ENCODE measurements around the gene PRUNE2.
"Not testable (repeated sequence)": the region's sequence is repeated elsewhere in the genome, so short reads cannot be mapped to it uniquely, and the experiment has no call there.

Gene PRUNE2

DNA sequence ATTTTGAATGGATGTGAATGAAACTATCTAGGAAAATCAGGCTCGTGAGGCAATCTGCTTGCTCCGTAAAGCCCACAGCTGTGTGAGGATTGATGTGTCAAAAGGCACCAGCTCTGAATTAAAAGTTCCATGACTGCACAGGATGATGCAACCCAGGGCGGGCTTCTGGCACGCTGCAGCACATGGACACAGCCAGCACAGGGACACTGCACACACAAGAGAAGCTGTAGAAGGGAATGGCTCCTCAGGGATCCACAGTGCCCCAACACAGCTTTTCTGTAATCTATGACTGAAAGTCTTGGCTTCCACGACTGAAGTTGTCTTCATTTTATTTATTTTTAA is 295.9 kb downstream of the PRUNE2 start:
- Mint-ChIP-seq H3K27ac (no peak overlapping the region), H3K9me3 (no peaks in the 10 kb centered on the region)

GRCh38 chr9:76609285-76610010 is 296.5 kb downstream of the PRUNE2 start:
- H3K4me1 Mint-ChIP-seq (ENCODE audit: low read depth), result peaks cover 16% of the 10 kb centered on the region
- H3K9me3 Mint-ChIP-seq, result no peaks in the 10 kb centered on the region
- H3K27me3 Mint-ChIP-seq, result peaks cover 24% of the 10 kb centered on the region
- no peak overlapping the region for H3K27ac Mint-ChIP-seq
- H3K4me3 Mint-ChIP-seq, result no peak overlapping the region
- H3K36me3 Mint-ChIP-seq (ENCODE audit: low read depth), result no peaks in the 10 kb centered on the region

More for the DNA sequence above, 295.9 kb downstream of the PRUNE2 start:
- Mint-ChIP-seq H3K36me3 (ENCODE audit: low read depth) (no peaks in the 10 kb centered on the region), H3K4me3 (no peak overlapping the region), H3K27me3 (peaks cover 29% of the 10 kb centered on the region), H3K4me1 (ENCODE audit: low read depth) (peaks cover 21% of the 10 kb centered on the region)

- Mint-ChIP-seq H3K4me1 (ENCODE audit: low read depth) (peaks cover 16% of the 10 kb centered on the region), H3K9me3 (no peaks in the 10 kb centered on the region), H3K27me3 (peaks cover 22% of the 10 kb centered on the region), H3K4me3 (no peak overlapping the region), H3K36me3 (ENCODE audit: low read depth) (no peaks in the 10 kb centered on the region), H3K27ac (no peak overlapping the region)
Measured at GRCh38 chr9:76608575-76609273, 297.2 kb downstream of the PRUNE2 start.

DNA sequence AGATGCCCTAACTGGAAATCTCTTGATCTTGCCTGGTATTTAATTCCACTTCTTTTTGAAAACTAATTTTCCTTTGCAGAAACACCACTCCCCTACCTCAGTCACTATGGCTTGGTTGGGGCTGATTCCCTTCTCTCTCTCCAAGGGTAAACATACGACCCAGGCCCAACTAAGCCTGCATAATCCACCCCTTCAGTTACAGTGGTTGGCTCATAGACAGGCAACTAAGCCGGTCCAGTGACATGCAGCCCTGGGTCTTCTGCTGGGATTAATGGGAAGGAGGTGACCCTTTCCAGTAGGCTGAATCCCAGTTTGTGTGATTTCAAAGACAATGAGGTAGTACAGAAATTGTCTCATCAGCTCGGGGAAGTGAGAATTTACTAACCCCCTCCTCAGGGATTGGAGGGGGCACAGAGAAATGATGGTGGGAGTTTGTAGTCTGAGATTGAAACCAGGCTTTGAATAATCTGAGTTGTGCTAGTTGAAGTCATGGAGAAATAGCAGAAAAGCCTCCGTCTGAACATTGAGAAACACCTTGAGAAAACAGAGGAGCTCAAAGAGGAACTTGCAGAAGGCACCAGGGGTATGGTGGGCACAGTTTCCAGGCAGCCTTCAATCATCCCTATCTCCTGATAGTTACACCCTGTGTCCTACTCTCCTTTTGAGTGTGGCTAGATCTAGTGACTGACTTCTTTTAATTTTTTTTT is 298.0 kb downstream of the PRUNE2 start:
- no peaks in the 10 kb centered on the region for H3K36me3 Mint-ChIP-seq (ENCODE audit: low read depth)
- peaks cover 16% of the 10 kb centered on the region for H3K4me1 Mint-ChIP-seq (ENCODE audit: low read depth)
- no peaks in the 10 kb centered on the region for H3K9me3 Mint-ChIP-seq
- H3K27me3 Mint-ChIP-seq, result peaks cover 22% of the 10 kb centered on the region
- H3K27ac Mint-ChIP-seq, result no peak overlapping the region
- H3K4me3 Mint-ChIP-seq, result no peak overlapping the region

- Mint-ChIP-seq H3K4me1 (ENCODE audit: low read depth) (peaks cover 18% of the 10 kb centered on the region), H3K9me3 (no peaks in the 10 kb centered on the region), H3K36me3 (ENCODE audit: low read depth) (no peaks in the 10 kb centered on the region), H3K4me3 (no peak overlapping the region), H3K27me3 (peaks cover 13% of the 10 kb centered on the region), H3K27ac (no peak overlapping the region)
Measured at GRCh38 chr9:76605321-76605900, 300.5 kb downstream of the PRUNE2 start.

GRCh38 chr9:76603931-76604570 is 301.9 kb downstream of the PRUNE2 start:
- H3K4me3 Mint-ChIP-seq, result no peak overlapping the region
- H3K4me1 Mint-ChIP-seq (ENCODE audit: low read depth), result peaks cover 18% of the 10 kb centered on the region
- no peaks in the 10 kb centered on the region for H3K9me3 Mint-ChIP-seq
- H3K27ac Mint-ChIP-seq, result peak overlapping the region; percentile 79
- H3K27me3 Mint-ChIP-seq, result peaks cover 15% of the 10 kb centered on the region
- H3K36me3 Mint-ChIP-seq (ENCODE audit: low read depth), result no peaks in the 10 kb centered on the region

- Mint-ChIP-seq H3K4me3 (no peak overlapping the region), H3K4me1 (ENCODE audit: low read depth) (peaks cover 18% of the 10 kb centered on the region), H3K9me3 (no peaks in the 10 kb centered on the region), H3K36me3 (ENCODE audit: low read depth) (no peaks in the 10 kb centered on the region), H3K27ac (peak overlapping the region; percentile 79), H3K27me3 (peaks cover 14% of the 10 kb centered on the region)
Measured at GRCh38 chr9:76603448-76603895, 302.4 kb downstream of the PRUNE2 start.

DNA sequence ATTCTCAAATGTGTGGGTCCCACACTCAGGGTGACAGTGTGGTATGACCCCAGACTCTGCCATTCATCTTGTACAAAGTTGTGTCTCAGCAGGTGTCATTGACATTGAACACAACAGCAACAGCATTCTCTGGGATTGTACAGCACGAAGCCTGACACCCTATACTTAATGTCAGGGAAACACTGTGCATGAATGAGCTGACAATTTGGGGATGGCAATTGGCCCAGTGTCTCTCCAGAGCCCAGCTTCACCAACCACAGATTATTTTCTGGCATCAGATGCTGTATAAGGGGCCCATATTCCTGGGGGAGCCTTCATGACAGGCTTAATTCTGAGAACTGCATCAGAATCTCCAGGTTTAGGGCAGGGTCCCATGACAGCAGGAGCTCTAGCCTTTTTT is 303.7 kb downstream of the PRUNE2 start:
- Mint-ChIP-seq H3K27me3 (peaks cover 10% of the 10 kb centered on the region), H3K27ac (no peak overlapping the region), H3K36me3 (ENCODE audit: low read depth) (no peaks in the 10 kb centered on the region)

GRCh38 chr9:76600007-76600615 is 305.8 kb downstream of the PRUNE2 start:
- H3K4me3 Mint-ChIP-seq, result no peak overlapping the region
- H3K4me1 Mint-ChIP-seq (ENCODE audit: low read depth), result peaks cover 22% of the 10 kb centered on the region
- no peaks in the 10 kb centered on the region for H3K9me3 Mint-ChIP-seq
- H3K36me3 Mint-ChIP-seq (ENCODE audit: low read depth), result no peaks in the 10 kb centered on the region
- H3K27ac Mint-ChIP-seq, result no peak overlapping the region
- H3K27me3 Mint-ChIP-seq, result peaks cover 7% of the 10 kb centered on the region

More for the DNA sequence above, 303.7 kb downstream of the PRUNE2 start:
- Mint-ChIP-seq H3K9me3 (no peaks in the 10 kb centered on the region), H3K4me1 (ENCODE audit: low read depth) (peaks cover 18% of the 10 kb centered on the region), H3K4me3 (no peak overlapping the region)

DNA sequence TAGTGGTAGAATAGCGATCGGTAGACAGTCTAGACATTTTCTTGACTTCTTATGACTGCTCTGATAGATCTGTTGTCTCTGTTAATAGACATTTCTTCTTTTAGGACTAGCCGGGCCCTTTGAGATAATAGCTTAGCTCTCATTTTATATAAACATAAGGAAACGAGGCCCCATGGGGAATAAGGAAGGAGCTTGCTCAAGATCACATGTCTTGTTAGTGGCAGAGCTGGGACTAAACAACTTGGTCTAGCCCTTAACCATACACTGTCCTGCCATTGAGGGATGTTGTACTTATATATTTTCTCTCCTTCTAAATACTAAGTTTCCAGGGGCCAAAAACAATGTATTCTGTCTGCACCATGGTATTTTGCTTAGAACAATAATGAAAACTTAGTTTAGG is 306.9 kb downstream of the PRUNE2 start:
- Mint-ChIP-seq H3K27me3 (peaks cover 12% of the 10 kb centered on the region), H3K27ac (no peak overlapping the region), H3K9me3 (no peaks in the 10 kb centered on the region), H3K4me1 (ENCODE audit: low read depth) (peaks cover 18% of the 10 kb centered on the region), H3K4me3 (no peak overlapping the region), H3K36me3 (ENCODE audit: low read depth) (no peaks in the 10 kb centered on the region)

GRCh38 chr9:76595645-76596044 is 310.3 kb downstream of the PRUNE2 start:
- peaks cover 12% of the 10 kb centered on the region for H3K4me1 Mint-ChIP-seq (ENCODE audit: low read depth)
- H3K27me3 Mint-ChIP-seq, result peaks cover 12% of the 10 kb centered on the region
- no peak overlapping the region for H3K27ac Mint-ChIP-seq
- H3K9me3 Mint-ChIP-seq, result no peaks in the 10 kb centered on the region
- no peaks in the 10 kb centered on the region for H3K36me3 Mint-ChIP-seq (ENCODE audit: low read depth)
- no peak overlapping the region for H3K4me3 Mint-ChIP-seq

- peaks cover 12% of the 10 kb centered on the region for H3K4me1 Mint-ChIP-seq (ENCODE audit: low read depth)
Measured at GRCh38 chr9:76594764-76595424, 311.0 kb downstream of the PRUNE2 start.

DNA sequence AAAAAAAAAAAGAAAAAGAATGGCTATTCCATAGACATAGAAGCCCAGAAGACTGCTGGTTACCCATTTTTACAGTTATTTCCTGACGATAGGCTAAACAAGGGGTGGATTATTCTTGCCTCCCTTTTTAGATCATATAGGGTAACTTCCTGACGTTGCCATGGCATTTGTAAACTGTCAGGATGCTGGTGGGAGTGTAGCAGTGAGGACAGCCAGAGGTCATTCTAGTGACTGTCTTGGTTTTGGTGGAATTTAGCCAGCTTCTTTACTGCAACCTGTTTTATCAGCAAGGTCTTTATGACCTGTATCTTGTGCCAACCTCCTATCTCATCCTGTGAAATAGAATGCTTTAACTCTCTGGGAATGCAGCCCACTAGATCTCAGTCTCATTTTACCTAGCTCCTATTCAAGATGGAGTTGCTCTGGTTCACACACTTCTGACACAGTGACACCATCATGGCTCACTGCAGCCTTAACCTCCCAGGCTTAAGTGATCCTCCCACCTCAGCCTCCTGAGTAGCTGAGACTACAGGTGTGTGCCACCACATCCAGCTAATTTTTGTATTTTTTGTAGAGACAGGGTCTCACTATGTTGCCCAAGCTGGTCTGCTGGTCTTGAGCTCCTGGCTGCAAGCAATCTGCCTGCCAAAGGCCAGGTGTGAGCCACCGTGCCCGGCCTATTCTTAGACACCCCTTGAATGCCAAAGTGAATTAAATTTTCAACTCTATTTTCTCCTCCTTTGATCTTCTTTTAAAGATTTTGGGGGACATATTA is 311.8 kb downstream of the PRUNE2 start:
- not testable (repeated sequence) for H3K4me3 Mint-ChIP-seq; H3K27ac Mint-ChIP-seq; H3K36me3 Mint-ChIP-seq (ENCODE audit: low read depth); H3K27me3 Mint-ChIP-seq; H3K9me3 Mint-ChIP-seq
- H3K4me1 Mint-ChIP-seq (ENCODE audit: low read depth), result peaks cover 12% of the 10 kb centered on the region

More at GRCh38 chr9:76594764-76595424, 311.0 kb downstream of the PRUNE2 start:
- Mint-ChIP-seq H3K9me3 (no peaks in the 10 kb centered on the region), H3K27ac (no peak overlapping the region), H3K27me3 (peaks cover 6% of the 10 kb centered on the region), H3K4me3 (no peak overlapping the region), H3K36me3 (ENCODE audit: low read depth) (no peaks in the 10 kb centered on the region)

All from stimulated activated naive CD8-positive, alpha-beta T cell treated with anti-CD3 and anti-CD28 coated beads, Interleukin-15, Interleukin-2, amounts not matched to agents 100 ng/mL and 50 ng/mL, for 24 hours (primary cell).